Body of pancreas (tissue), 4 donors: ENCODE measurements around the gene GNA15.

ENCODE experiments used
- POLR2A ChIP-seq, 3 donors: fragments of 450-650 bp; IDR thresholded peaks; one replicate each; pipeline ENCODE4 v1.6.1; 2016; ENCODE audit warnings: antibody characterized with exemption in 3 of 3, mild to moderate bottlenecking in 2 of 3
- TF ChIP-seq, protein P1 (sequence below), 7 experiments: fragments of 450-650 bp in 4 of 7; fragments of 200-600 bp in 3 of 7; sonication (generic) in 3 of 7; IDR thresholded peaks; one replicate each; pipeline ENCODE4 v1.5.1; 2016 to 2019; ENCODE audit warnings: antibody characterized with exemption in 7 of 7

DNA sequence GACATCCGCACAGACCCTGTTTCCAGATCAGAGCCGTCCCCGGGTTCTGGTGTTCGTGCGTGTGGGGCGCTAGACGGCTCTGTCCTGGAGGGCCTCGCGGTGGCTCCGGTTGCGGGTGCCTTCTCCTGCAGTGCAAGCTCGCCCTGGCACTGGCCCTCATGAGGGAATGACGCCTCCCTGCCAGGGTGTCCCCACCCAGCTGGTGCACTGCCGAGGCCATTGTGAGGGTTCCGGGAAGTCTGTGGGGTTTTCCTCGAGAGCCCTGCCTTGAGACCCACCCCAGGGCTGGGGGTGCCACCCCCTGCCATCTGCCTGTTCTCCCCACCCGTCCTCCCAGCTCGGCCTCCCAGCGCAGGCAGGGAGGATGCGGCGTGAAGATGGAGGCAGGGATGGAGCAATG lies 19.2 kb upstream of the GNA15 start:
- TF ChIP-seq, protein P1, sequence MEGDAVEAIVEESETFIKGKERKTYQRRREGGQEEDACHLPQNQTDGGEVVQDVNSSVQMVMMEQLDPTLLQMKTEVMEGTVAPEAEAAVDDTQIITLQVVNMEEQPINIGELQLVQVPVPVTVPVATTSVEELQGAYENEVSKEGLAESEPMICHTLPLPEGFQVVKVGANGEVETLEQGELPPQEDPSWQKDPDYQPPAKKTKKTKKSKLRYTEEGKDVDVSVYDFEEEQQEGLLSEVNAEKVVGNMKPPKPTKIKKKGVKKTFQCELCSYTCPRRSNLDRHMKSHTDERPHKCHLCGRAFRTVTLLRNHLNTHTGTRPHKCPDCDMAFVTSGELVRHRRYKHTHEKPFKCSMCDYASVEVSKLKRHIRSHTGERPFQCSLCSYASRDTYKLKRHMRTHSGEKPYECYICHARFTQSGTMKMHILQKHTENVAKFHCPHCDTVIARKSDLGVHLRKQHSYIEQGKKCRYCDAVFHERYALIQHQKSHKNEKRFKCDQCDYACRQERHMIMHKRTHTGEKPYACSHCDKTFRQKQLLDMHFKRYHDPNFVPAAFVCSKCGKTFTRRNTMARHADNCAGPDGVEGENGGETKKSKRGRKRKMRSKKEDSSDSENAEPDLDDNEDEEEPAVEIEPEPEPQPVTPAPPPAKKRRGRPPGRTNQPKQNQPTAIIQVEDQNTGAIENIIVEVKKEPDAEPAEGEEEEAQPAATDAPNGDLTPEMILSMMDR (IDR thresholded peaks at IDR 0.05): no peak
- TF ChIP-seq POLR2A (IDR thresholded peaks at IDR 0.05): no peak
